Measurements from ENCODE around the gene HSD17B2. TPM values are rescaled to one million over a fixed set of nuclear protein-coding genes. Genes with fewer than 3 reads are reported as not detected.

HSD17B2 gene
- total RNA-seq, 4 donors from 2014 or later, result not detected

DNA sequence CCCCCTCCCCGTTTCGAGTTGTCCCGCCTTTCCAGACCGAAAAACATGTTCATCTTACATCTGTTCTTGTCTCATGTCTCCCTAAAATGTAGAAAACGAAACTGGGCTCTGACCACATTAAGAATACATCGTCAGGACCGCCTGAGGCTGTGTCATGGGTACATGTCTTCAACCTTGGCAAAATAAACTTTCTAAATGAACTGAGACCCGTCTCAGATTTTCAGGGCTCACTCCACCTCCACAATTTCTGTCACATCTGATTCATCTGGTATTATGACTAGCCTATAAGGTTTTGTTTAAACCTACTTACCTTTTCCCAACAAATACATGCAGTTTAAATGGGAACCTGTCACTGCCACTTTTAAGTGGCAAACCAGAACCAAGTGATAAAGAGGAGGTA, 24.4 kb upstream of the HSD17B2 start:
- no peak for DNase-seq (ENCODE audit: extremely low spot score)
- no peak for TF ChIP-seq EP300 (IDR thresholded peaks at IDR 0.05)
- H3K4me3 ChIP-seq, result peak overlapping the region; percentile 48 to 64 (median 49)
- H3K4me1 ChIP-seq, result peaks cover 0 to 3% (median 0%) of the 10 kb centered on the region in 4 donors
- H3K9me3 ChIP-seq, result peaks cover 0 to 13% (median 6%) of the 10 kb centered on the region in 4 donors
- no peaks in the 10 kb centered on the region for H3K36me3 ChIP-seq
- peaks cover 0 to 18% (median 0%) of the 10 kb centered on the region in 4 donors for H3K27me3 ChIP-seq
- 85% methylated on average over 8 of the region's 8 CpGs for WGBS
- intact Hi-C loops (cut with DNase I), result no loop called here
- no peak overlapping the region for H3K27ac ChIP-seq (replicated peaks in 1 of 4)

DNA sequence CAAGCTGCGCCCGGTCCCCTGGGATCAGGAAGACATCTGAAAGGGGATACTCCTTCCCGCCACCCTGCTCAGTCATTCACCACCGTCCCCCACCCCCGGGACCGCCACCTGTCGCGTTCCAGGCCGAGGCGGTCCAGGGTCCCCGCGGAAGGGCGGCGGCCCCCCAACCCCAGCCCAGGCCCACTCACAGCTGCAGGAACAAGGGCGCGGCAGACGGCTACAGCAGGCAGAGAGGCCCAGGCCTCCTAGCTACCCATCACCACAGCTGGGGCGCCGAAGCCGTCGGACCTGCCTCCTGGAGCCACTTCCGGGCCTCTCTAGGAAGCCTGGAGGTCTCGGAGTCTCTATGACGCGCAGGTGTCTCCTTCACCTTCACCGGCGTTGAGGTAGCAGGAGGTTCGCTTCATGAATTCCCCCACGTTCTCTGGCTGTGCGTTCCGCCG, 23.8 kb upstream of the HSD17B2 start, which contains the start of gene SDR42E1:
SDR42E1 (minus strand) TSS at position 272 of the 443 bp plus-strand sequence. CDS start 10,612 bp downstream, outside the sequence.
- Histone ChIP-seq H3K27ac (replicated peaks in 1 of 4) (no peak within 1 kb of the TSS), H3K4me3 (peak within 1 kb of the TSS; percentile 48 to 64 (median 49)), H3K36me3 (no peaks in the 10 kb centered on the region), H3K4me1 (peaks cover 0 to 6% (median 3%) of the 10 kb centered on the region in 4 donors), H3K9me3 (peaks cover 0 to 13% (median 6%) of the 10 kb centered on the region in 4 donors), H3K27me3 (peaks cover 0 to 18% (median 0%) of the 10 kb centered on the region in 4 donors)
- no peak for DNase-seq (ENCODE audit: extremely low spot score)
- intact Hi-C loops (cut with DNase I), result no loop called here
- TF ChIP-seq, protein P1, sequence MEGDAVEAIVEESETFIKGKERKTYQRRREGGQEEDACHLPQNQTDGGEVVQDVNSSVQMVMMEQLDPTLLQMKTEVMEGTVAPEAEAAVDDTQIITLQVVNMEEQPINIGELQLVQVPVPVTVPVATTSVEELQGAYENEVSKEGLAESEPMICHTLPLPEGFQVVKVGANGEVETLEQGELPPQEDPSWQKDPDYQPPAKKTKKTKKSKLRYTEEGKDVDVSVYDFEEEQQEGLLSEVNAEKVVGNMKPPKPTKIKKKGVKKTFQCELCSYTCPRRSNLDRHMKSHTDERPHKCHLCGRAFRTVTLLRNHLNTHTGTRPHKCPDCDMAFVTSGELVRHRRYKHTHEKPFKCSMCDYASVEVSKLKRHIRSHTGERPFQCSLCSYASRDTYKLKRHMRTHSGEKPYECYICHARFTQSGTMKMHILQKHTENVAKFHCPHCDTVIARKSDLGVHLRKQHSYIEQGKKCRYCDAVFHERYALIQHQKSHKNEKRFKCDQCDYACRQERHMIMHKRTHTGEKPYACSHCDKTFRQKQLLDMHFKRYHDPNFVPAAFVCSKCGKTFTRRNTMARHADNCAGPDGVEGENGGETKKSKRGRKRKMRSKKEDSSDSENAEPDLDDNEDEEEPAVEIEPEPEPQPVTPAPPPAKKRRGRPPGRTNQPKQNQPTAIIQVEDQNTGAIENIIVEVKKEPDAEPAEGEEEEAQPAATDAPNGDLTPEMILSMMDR (IDR thresholded peaks at IDR 0.05), result no peak
- no peak for TF ChIP-seq EP300 (IDR thresholded peaks at IDR 0.05)
- TF ChIP-seq POLR2A (IDR thresholded peaks at IDR 0.05; ENCODE audit: low read depth), result no peak
- no peak for TF ChIP-seq POLR2AphosphoS5 (IDR thresholded peaks at IDR 0.05)
- WGBS, result 16% methylated on average over 8 of the region's 32 CpGs

GRCh38 chr16:82013139-82013538, 21.9 kb upstream of the HSD17B2 start:
- no peak for DNase-seq (ENCODE audit: extremely low spot score)
- WGBS, result 72% methylated on average over 2 of the region's 2 CpGs
- no peak overlapping the region for H3K4me3 ChIP-seq
- TF ChIP-seq EP300 (IDR thresholded peaks at IDR 0.05), result no peak
- TF ChIP-seq POLR2AphosphoS5 (IDR thresholded peaks at IDR 0.05), result no peak
- TF ChIP-seq, protein P1 (IDR thresholded peaks at IDR 0.05), result no peak
- no peak for TF ChIP-seq POLR2A (IDR thresholded peaks at IDR 0.05; ENCODE audit: low read depth)
- intact Hi-C loops (cut with DNase I), result no loop called here
- peaks cover 0 to 13% (median 6%) of the 10 kb centered on the region in 4 donors for H3K9me3 ChIP-seq
- H3K36me3 ChIP-seq, result no peaks in the 10 kb centered on the region
- peaks cover 0 to 18% (median 0%) of the 10 kb centered on the region in 4 donors for H3K27me3 ChIP-seq
- H3K27ac ChIP-seq (replicated peaks in 1 of 4), result no peak overlapping the region
- peaks cover 0 to 6% (median 3%) of the 10 kb centered on the region in 4 donors for H3K4me1 ChIP-seq

- peaks cover 0 to 5% (median 3%) of the 10 kb centered on the region in 4 donors for H3K9me3 ChIP-seq
- peaks cover 0 to 6% (median 2%) of the 10 kb centered on the region in 4 donors for H3K4me1 ChIP-seq
- no peak for TF ChIP-seq EP300 (IDR thresholded peaks at IDR 0.05)
- TF ChIP-seq, protein P1 (IDR thresholded peaks at IDR 0.05), result peak in 1 of 3 experiments; percentile 24
- no peak for DNase-seq (ENCODE audit: extremely low spot score)
- H3K27ac ChIP-seq (replicated peaks in 1 of 4), result no peak overlapping the region
- no peaks in the 10 kb centered on the region for H3K36me3 ChIP-seq
- peak overlapping the region in 1 of 4 donors; percentile 7 for H3K4me3 ChIP-seq
- H3K27me3 ChIP-seq, result peaks cover 0 to 11% (median 0%) of the 10 kb centered on the region in 4 donors
- WGBS, result 37% methylated on average over 7 of the region's 7 CpGs
- intact Hi-C loops (cut with DNase I), result no loop called here
Measured at GRCh38 chr16:82016263-82016662, 18.8 kb upstream of the HSD17B2 start.

- Histone ChIP-seq H3K9me3 (peaks cover 0 to 5% (median 3%) of the 10 kb centered on the region in 4 donors), H3K36me3 (no peaks in the 10 kb centered on the region), H3K4me3 (no peak overlapping the region), H3K4me1 (peaks cover 0 to 6% (median 2%) of the 10 kb centered on the region in 4 donors), H3K27me3 (peaks cover 0 to 6% (median 0%) of the 10 kb centered on the region in 4 donors), H3K27ac (replicated peaks in 1 of 4) (no peak overlapping the region)
- no peak for DNase-seq (ENCODE audit: extremely low spot score)
- 64% methylated on average over 2 of the region's 2 CpGs for whole genome bisulfite sequencing
- intact Hi-C loops (cut with DNase I), result no loop called here
- TF ChIP-seq POLR2A (IDR thresholded peaks at IDR 0.05; ENCODE audit: low read depth) (no peak), POLR2AphosphoS5 (IDR thresholded peaks at IDR 0.05) (no peak)
- TF ChIP-seq, protein P1 (IDR thresholded peaks at IDR 0.05), result no peak
Measured at GRCh38 chr16:82016964-82017363, 18.1 kb upstream of the HSD17B2 start.

Data from esophagus muscularis mucosa (tissue), 4 donors.